K562 treated with DMSO at 1 percent for 4 hours (cell line): ENCODE data around the gene NKX6-2. TPM values are rescaled to one million over a fixed set of nuclear protein-coding genes. Genes with fewer than 3 reads are reported as not detected.

Experiments
- total RNA-seq: library from RNA; unstranded; fragments of 300-600 nt; gene quantifications from 2 replicates; pipeline ENCODE4 v1.2.3, GENCODE V29; 2022; ENCODE audit not compliant: insufficient read depth

NKX6-2 gene
- not detected in 2 replicates for total RNA-seq

GRCh38 chr10:132785723-132786475, at the start of gene NKX6-2:
Gene NKX6-2, minus strand, starts transcription at chr10:132786147. Its CDS starts 199 bp downstream, at chr10:132785948.

Other genes with a start within 250 kb of the NKX6-2 start
- gene INPP5A, start 248.4 kb downstream of the NKX6-2 start, total RNA-seq = 9.9 and 15.0 TPM in 2 replicates
- gene CFAP46, start 156.4 kb upstream of the NKX6-2 start, total RNA-seq = not detected in 2 replicates